Transverse colon (tissue), 4 donors: ENCODE results near the gene CRYBG3. TPM values are rescaled to one million over a fixed set of nuclear protein-coding genes. Genes with fewer than 3 reads are reported as not detected.

Experiments used
- DNase-seq: peaks from one replicate; pipeline ENCODE4 v3.0.0-alpha.2; 2019
- H3K27ac ChIP-seq, 4 donors: fragments of 200-600 bp; sonication (generic); 2 replicates each; pipeline ENCODE4 v1.5.1; 2016 to 2018; ENCODE audit warnings: inconsistent platforms in 4 of 4
- H3K27me3 ChIP-seq: fragments of 200-600 bp; sonication (generic); 2 replicates; pipeline ENCODE4 v1.5.1; 2017; ENCODE audit warnings: inconsistent platforms
- H3K36me3 ChIP-seq, 4 donors: fragments of 200-600 bp; sonication (generic); 2 replicates each; pipeline ENCODE4 v1.5.1; 2017 to 2019; ENCODE audit warnings: inconsistent platforms in 4 of 4
- H3K4me1 ChIP-seq, 4 donors: fragments of 200-600 bp; sonication (generic); 2 replicates each; pipeline ENCODE4 v1.5.1; 2017 to 2020; ENCODE audit warnings: inconsistent platforms in 4 of 4
- H3K4me3 ChIP-seq, 4 donors: fragments of 200-600 bp; sonication (generic); 1 replicate in 1 of 4; 2 replicates in 3 of 4; pipeline versions ENCODE4 v1.5.1 to v1.6.1; 2017 to 2019; ENCODE audit warnings: inconsistent platforms in 4 of 4
- H3K9me3 ChIP-seq, 2 donors: fragments of 200-600 bp; sonication (generic); 2 replicates each; pipeline ENCODE4 v1.5.1; 2017 to 2019; ENCODE audit warnings: inconsistent platforms in 2 of 2
- EP300 ChIP-seq: sonication (generic); formaldehyde crosslinking; IDR thresholded peaks from one replicate; pipeline ENCODE4 v1.6.1; 2017; ENCODE audit warnings: antibody characterized with exemption, low read depth
- POLR2A ChIP-seq: fragments of 450-650 bp; IDR thresholded peaks from one replicate; pipeline ENCODE4 v1.6.1; 2016; ENCODE audit warnings: antibody characterized with exemption, mild to moderate bottlenecking, moderate library complexity
- POLR2AphosphoS5 ChIP-seq, 3 donors: sonication (generic); formaldehyde crosslinking; IDR thresholded peaks; one replicate each; pipeline ENCODE4 v1.6.1; 2016; ENCODE audit warnings: antibody characterized with exemption in 3 of 3
- WGBS, 2 donors: methylation state at CpG; one replicate each; pipeline ENCODE4 v1.1.5; 2018; ENCODE audit warnings: low coverage in 1 of 2; 5-methylcytosine and 5-hydroxymethylcytosine counted together
- in situ Hi-C, 4 donors: fragments of 200-750 bp; cut with MboI; loops; one replicate each; pipeline versions ENCODE4 v1.15.0 to v1.15.1; 2017; ENCODE audit warnings: low sequenced_read_pairs in 3 of 4, low pct_ligation_motif_present in 1 of 4, low pct_unique_long_range_greater_than_20kb in 1 of 4
- intact Hi-C: fragments of 100-400 bp; cut with DNase I; formaldehyde crosslinking; loops from one replicate; pipeline ENCODE4 v1.15.1; 2023; ENCODE audit warnings: low total_unique reads
- total RNA-seq, 4 donors: library from RNA; depleted of rRNA; stranded (reverse); fragments of >200 nt; gene quantifications; one replicate each; pipeline ENCODE4 v1.1.0, GENCODE V29; 2016
- TF ChIP-seq, protein P1 (sequence below), 5 experiments: fragments of 200-600 bp in 3 of 5; fragments of 450-650 bp in 2 of 5; sonication (generic) in 3 of 5; IDR thresholded peaks; 1 replicate in 2 of 5; 2 replicates in 3 of 5; pipeline ENCODE4 v1.5.1; 2016 to 2017; ENCODE audit warnings: antibody characterized with exemption in 5 of 5, inconsistent platforms in 3 of 5, mild to moderate bottlenecking in 2 of 5, moderate library complexity in 1 of 5

CRYBG3 gene
- total RNA-seq, 4 donors from 2014 or later, result 21.3 to 32.7 (median 27.9) TPM

DNA sequence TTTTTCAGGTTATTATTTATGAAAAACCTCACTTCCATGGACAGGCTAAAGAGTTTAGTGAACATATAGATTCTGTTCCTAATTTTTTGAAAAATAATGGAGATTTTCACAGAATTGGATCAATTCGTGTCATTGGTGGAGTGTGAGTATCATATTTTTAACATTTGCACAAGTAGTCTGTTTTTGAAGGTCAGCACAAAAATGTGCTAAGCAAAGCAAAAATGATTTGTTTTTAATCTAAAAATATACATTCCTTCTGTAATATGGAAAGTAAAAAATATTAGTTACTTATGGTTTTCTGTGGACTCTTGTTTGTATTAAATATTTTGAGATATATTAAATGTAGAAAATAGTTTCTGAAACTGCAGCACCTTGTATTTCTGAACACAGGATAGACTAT lies 71.0 kb downstream of the CRYBG3 start:
- in situ Hi-C loops (no loop called here), intact Hi-C loops (no loop called here)
- Histone ChIP-seq H3K4me1 (no peaks in the 10 kb centered on the region), H3K4me3 (no peak overlapping the region), H3K27ac (no peak overlapping the region), H3K9me3 (no peaks in the 10 kb centered on the region), H3K27me3 (no peaks in the 10 kb centered on the region), H3K36me3 (peaks cover 0 to 35% (median 4%) of the 10 kb centered on the region in 4 donors)
- TF ChIP-seq POLR2A (no peak), EP300 (no peak), POLR2AphosphoS5 (IDR thresholded peaks at IDR 0.05) (no peak)
- TF ChIP-seq, protein P1, sequence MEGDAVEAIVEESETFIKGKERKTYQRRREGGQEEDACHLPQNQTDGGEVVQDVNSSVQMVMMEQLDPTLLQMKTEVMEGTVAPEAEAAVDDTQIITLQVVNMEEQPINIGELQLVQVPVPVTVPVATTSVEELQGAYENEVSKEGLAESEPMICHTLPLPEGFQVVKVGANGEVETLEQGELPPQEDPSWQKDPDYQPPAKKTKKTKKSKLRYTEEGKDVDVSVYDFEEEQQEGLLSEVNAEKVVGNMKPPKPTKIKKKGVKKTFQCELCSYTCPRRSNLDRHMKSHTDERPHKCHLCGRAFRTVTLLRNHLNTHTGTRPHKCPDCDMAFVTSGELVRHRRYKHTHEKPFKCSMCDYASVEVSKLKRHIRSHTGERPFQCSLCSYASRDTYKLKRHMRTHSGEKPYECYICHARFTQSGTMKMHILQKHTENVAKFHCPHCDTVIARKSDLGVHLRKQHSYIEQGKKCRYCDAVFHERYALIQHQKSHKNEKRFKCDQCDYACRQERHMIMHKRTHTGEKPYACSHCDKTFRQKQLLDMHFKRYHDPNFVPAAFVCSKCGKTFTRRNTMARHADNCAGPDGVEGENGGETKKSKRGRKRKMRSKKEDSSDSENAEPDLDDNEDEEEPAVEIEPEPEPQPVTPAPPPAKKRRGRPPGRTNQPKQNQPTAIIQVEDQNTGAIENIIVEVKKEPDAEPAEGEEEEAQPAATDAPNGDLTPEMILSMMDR (IDR thresholded peaks at IDR 0.05), result no peak
- WGBS, 2 donors, result 80 to 92% methylated on average over 1 of the region's 1 CpG
- no peak for DNase-seq

DNA sequence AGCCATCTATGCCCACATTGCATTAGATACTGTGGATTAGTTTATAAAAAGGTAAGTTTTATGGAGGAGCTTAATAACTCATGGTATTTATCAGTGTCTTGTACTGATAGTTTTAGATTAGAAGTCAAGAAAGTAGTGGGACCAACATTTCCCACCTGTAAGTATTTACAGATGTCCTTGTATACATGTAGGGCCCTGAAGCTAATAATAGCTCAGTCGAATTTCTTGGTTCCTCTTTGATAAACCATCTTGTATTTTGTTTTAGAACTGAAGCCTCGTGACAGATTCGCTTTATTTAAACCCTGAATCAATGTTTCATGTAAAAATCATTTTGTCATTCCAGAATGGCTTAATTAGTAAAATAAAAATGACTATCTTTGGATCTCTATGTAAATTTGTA lies 73.4 kb downstream of the CRYBG3 start:
- DNase-seq, result no peak
- Histone ChIP-seq H3K9me3 (no peaks in the 10 kb centered on the region), H3K4me3 (no peak overlapping the region), H3K27ac (no peak overlapping the region), H3K27me3 (no peaks in the 10 kb centered on the region), H3K4me1 (no peaks in the 10 kb centered on the region), H3K36me3 (peaks cover 0 to 23% (median 0%) of the 10 kb centered on the region in 4 donors)
- TF ChIP-seq, protein P1 (IDR thresholded peaks at IDR 0.05), result no peak
- TF ChIP-seq EP300 (no peak), POLR2A (no peak), POLR2AphosphoS5 (IDR thresholded peaks at IDR 0.05) (no peak)
- intact Hi-C loops (no loop called here), in situ Hi-C loops (no loop called here)
- 62 to 81% methylated on average over 3 of the region's 3 CpGs for WGBS, 2 donors

DNA sequence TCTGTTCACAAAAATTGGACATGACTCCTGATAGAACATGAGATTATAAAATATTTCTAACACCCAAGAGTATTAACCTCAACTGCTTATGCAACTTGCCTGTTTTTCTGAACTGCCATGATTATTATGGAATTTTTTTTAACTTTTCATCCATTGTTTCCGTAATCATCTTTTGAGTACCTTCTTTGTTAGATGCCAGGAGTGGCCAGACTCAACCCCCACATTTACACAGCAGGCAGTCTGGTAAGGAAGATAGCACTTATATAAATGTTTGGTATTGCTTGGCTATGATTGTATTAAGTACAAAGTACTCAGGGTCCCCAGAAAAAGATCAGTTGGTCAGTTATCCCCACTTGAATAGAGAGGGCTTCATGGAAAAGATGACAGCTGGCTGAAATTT lies 74.3 kb downstream of the CRYBG3 start:
- H3K36me3 ChIP-seq, result peaks cover 0 to 22% (median 0%) of the 10 kb centered on the region in 4 donors
- H3K9me3 ChIP-seq, result no peaks in the 10 kb centered on the region
- no peak overlapping the region for H3K27ac ChIP-seq
- in situ Hi-C loops (no loop called here), intact Hi-C loops (no loop called here)
- 94 to 100% methylated on average over 1 of the region's 1 CpG for WGBS, 2 donors
- H3K4me3 ChIP-seq, result no peak overlapping the region
- DNase-seq, result no peak
- H3K27me3 ChIP-seq, result no peaks in the 10 kb centered on the region
- TF ChIP-seq POLR2AphosphoS5 (IDR thresholded peaks at IDR 0.05), result no peak
- TF ChIP-seq EP300, result no peak
- TF ChIP-seq, protein P1 (IDR thresholded peaks at IDR 0.05), result no peak
- no peak for TF ChIP-seq POLR2A
- H3K4me1 ChIP-seq, result peaks cover 0 to 5% (median 2%) of the 10 kb centered on the region in 4 donors

DNA sequence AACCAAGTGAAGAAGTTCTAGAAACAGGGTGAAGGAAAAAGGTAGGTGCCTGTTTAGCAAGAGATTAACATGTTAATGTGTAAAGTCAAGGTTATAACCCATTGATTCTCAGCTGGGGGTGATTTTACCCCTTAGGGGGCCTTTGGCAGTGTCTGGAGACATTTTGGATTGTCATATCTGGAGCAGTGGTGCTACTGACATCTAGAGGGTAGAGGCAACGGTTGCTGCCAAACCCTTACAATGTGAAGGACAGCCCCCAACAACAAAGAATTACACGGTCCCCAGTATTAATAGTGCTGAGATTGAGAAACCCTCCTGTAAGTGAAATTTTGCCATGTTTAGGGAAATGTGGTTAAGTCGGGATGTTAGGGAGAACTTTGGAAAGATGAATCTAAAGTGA lies 74.7 kb downstream of the CRYBG3 start:
- 79 to 93% methylated on average over 3 of the region's 3 CpGs for WGBS, 2 donors
- Histone ChIP-seq H3K27me3 (no peaks in the 10 kb centered on the region), H3K27ac (no peak overlapping the region), H3K4me3 (no peak overlapping the region), H3K36me3 (peaks cover 0 to 19% (median 0%) of the 10 kb centered on the region in 4 donors), H3K4me1 (peaks cover 0 to 9% (median 6%) of the 10 kb centered on the region in 4 donors), H3K9me3 (no peaks in the 10 kb centered on the region)
- DNase-seq, result no peak
- no peak for TF ChIP-seq EP300
- TF ChIP-seq POLR2A, result no peak
- TF ChIP-seq, protein P1 (IDR thresholded peaks at IDR 0.05), result no peak
- no peak for TF ChIP-seq POLR2AphosphoS5 (IDR thresholded peaks at IDR 0.05)
- intact Hi-C loops (no loop called here), in situ Hi-C loops (no loop called here)
